ENCODE data around the gene PHRF1. TPM values are rescaled to one million over a fixed set of nuclear protein-coding genes. Genes with fewer than 3 reads are reported as not detected.
A peak's percentile ranks its signal among the peaks of the same experiment; 100 is the strongest.

PHRF1 gene
- total and polyA plus RNA-seq, 9 of the 15 experiments (the other 6 are each of a cell fraction or from before 2014, with no cell fraction given) = 0.07 to 37.2 (median 7.7) TPM

DNA sequence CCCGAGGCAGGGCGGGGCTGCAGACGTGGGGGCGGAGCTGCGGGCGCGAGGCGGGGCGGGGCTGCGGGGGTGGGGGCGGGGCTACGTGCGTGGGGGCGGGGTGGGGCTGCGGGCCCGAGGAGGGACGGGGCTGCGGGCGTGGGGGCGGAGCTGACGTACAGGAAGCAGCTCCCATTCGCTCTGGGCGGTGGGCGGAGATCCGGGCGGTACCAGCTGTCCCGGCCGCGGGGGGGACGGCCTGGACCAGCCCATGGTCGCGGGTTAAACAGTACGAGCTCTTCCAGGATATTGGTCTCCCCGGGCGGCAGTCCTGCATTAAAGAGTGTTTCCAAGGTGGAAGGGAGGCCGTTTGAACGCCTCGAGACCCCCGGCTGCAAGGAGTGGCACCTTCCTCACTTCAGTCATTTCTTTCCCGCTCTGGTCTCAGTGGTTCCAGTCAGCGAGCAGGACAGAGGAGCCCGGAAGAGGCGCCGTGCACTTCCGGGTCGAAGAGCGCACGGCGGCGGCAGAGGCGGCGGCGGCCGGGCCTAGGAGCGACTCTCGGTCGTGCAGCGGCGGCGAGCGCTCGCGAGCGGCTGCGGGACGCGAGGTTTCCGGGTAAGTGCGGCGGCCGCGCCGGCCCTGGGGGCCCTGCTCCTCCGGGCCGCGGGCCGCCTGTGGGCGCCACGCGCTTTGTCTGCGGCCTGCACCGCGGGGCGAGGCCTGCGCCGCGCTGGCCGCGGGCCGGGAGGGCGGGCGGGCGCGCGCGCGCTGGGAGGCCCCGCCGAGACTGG lies at the start of gene PHRF1 (continued):
- TF ChIP-seq, protein P1, sequence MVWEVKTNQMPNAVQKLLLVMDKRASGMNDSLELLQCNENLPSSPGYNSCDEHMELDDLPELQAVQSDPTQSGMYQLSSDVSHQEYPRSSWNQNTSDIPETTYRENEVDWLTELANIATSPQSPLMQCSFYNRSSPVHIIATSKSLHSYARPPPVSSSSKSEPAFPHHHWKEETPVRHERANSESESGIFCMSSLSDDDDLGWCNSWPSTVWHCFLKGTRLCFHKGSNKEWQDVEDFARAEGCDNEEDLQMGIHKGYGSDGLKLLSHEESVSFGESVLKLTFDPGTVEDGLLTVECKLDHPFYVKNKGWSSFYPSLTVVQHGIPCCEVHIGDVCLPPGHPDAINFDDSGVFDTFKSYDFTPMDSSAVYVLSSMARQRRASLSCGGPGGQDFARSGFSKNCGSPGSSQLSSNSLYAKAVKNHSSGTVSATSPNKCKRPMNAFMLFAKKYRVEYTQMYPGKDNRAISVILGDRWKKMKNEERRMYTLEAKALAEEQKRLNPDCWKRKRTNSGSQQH (CRISPR knock-in tag; IDR thresholded peaks at IDR 0.05) = no peak
- TF ChIP-seq YBX1 (IDR thresholded peaks at IDR 0.05) (no peak), CSDE1 (IDR thresholded peaks at IDR 0.05) (no peak), FOSL1 (tag; conservative IDR thresholded peaks at IDR 0.05) (0 out of 2 replicates have a peak, but pooled peaks have one; percentile 31), STAG1 (CRISPR knock-in tag; IDR thresholded peaks at IDR 0.05; ENCODE audit: borderline replicate concordance) (no peak), CEBPB (tag; IDR thresholded peaks at IDR 0.05) (no peak), ZNF77 (CRISPR knock-in tag; IDR thresholded peaks at IDR 0.05) (no peak), THAP7 (CRISPR knock-in tag; IDR thresholded peaks at IDR 0.05) (no peak), NELFE (IDR thresholded peaks at IDR 0.05; ENCODE audit: insufficient read depth, insufficient read length) (no peak), ARID1B (IDR thresholded peaks at IDR 0.05) (peak; percentile 35; the same call in 1 of the 2 replicates), XRCC3 (IDR thresholded peaks at IDR 0.05) (no peak)
- TF ChIP-seq, protein P2, sequence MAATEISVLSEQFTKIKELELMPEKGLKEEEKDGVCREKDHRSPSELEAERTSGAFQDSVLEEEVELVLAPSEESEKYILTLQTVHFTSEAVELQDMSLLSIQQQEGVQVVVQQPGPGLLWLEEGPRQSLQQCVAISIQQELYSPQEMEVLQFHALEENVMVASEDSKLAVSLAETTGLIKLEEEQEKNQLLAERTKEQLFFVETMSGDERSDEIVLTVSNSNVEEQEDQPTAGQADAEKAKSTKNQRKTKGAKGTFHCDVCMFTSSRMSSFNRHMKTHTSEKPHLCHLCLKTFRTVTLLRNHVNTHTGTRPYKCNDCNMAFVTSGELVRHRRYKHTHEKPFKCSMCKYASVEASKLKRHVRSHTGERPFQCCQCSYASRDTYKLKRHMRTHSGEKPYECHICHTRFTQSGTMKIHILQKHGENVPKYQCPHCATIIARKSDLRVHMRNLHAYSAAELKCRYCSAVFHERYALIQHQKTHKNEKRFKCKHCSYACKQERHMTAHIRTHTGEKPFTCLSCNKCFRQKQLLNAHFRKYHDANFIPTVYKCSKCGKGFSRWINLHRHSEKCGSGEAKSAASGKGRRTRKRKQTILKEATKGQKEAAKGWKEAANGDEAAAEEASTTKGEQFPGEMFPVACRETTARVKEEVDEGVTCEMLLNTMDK (IDR thresholded peaks at IDR 0.05; ENCODE audit: borderline replicate concordance, insufficient read depth, low read depth, low read length, poor library complexity, severe bottlenecking) = peak; percentile 16
- TF ChIP-seq, protein P3, sequence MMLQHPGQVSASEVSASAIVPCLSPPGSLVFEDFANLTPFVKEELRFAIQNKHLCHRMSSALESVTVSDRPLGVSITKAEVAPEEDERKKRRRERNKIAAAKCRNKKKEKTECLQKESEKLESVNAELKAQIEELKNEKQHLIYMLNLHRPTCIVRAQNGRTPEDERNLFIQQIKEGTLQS (IDR thresholded peaks at IDR 0.05) = peak; percentile 50; the same call in 1 of the 2 replicates
- TF ChIP-seq, protein P3 (CRISPR knock-in tag; conservative IDR thresholded peaks at IDR 0.05) = no peak
- TF ChIP-seq, protein P4, sequence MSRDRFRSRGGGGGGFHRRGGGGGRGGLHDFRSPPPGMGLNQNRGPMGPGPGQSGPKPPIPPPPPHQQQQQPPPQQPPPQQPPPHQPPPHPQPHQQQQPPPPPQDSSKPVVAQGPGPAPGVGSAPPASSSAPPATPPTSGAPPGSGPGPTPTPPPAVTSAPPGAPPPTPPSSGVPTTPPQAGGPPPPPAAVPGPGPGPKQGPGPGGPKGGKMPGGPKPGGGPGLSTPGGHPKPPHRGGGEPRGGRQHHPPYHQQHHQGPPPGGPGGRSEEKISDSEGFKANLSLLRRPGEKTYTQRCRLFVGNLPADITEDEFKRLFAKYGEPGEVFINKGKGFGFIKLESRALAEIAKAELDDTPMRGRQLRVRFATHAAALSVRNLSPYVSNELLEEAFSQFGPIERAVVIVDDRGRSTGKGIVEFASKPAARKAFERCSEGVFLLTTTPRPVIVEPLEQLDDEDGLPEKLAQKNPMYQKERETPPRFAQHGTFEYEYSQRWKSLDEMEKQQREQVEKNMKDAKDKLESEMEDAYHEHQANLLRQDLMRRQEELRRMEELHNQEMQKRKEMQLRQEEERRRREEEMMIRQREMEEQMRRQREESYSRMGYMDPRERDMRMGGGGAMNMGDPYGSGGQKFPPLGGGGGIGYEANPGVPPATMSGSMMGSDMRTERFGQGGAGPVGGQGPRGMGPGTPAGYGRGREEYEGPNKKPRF (IDR thresholded peaks at IDR 0.05; ENCODE audit: low read depth, low read length) = no peak
- TF ChIP-seq, protein P5, sequence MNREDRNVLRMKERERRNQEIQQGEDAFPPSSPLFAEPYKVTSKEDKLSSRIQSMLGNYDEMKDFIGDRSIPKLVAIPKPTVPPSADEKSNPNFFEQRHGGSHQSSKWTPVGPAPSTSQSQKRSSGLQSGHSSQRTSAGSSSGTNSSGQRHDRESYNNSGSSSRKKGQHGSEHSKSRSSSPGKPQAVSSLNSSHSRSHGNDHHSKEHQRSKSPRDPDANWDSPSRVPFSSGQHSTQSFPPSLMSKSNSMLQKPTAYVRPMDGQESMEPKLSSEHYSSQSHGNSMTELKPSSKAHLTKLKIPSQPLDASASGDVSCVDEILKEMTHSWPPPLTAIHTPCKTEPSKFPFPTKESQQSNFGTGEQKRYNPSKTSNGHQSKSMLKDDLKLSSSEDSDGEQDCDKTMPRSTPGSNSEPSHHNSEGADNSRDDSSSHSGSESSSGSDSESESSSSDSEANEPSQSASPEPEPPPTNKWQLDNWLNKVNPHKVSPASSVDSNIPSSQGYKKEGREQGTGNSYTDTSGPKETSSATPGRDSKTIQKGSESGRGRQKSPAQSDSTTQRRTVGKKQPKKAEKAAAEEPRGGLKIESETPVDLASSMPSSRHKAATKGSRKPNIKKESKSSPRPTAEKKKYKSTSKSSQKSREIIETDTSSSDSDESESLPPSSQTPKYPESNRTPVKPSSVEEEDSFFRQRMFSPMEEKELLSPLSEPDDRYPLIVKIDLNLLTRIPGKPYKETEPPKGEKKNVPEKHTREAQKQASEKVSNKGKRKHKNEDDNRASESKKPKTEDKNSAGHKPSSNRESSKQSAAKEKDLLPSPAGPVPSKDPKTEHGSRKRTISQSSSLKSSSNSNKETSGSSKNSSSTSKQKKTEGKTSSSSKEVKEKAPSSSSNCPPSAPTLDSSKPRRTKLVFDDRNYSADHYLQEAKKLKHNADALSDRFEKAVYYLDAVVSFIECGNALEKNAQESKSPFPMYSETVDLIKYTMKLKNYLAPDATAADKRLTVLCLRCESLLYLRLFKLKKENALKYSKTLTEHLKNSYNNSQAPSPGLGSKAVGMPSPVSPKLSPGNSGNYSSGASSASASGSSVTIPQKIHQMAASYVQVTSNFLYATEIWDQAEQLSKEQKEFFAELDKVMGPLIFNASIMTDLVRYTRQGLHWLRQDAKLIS (CRISPR knock-in tag; IDR thresholded peaks at IDR 0.05) = no peak

Measured in K562 (cell line).